ENCODE data around the gene KIRREL3.

KIRREL3 gene

DNA sequence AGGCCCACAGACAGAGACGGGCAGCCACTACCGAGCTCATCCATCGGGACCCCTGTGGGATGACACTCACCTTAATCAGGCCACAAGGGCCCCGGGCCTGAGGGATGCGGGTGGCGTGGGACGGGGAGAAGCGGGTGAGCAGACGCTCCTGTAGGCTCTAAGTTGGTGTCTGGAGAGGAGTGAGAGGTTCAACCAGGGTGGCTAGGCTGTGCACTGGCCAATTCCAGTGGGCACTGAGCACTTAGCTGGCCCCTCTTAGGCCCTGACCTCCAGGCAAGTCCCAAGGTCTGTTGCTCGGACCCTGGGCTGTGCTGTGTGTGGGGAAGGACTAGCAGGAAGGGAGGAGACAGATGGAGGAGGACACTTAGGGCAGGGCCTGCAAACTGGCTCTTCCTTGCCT is 505.7 kb downstream of the KIRREL3 start:
- Histone ChIP-seq H3K36me3 (ENCODE audit: low read length) (no peaks in the 10 kb centered on the region), H3K4me2 (ENCODE audit: low read depth, low read length, poor library complexity, severe bottlenecking) (no peak overlapping the region), H3K9me3 (ENCODE audit: insufficient read depth, low read length) (no peaks in the 10 kb centered on the region), H3K27ac (ENCODE audit: low read depth, low read length) (no peak overlapping the region), H3K27me3 (ENCODE audit: low read length) (no peaks in the 10 kb centered on the region), H3K9me2 (replicated peaks; ENCODE audit: insufficient read depth, low read length) (no peaks in the 10 kb centered on the region), H3K4me3 (ENCODE audit: insufficient read depth, low read length, poor library complexity, severe bottlenecking) (no peak overlapping the region), H2AFZ (ENCODE audit: low read depth, low read length, severe bottlenecking) (no peak overlapping the region), H3K9ac (ENCODE audit: low read length) (no peak overlapping the region), H3F3A (ENCODE audit: insufficient read depth) (no peaks in the 10 kb centered on the region), H4K20me1 (ENCODE audit: low read depth, low read length) (no peaks in the 10 kb centered on the region), H3K79me2 (ENCODE audit: insufficient read depth, low read length) (no peaks in the 10 kb centered on the region)
- TF ChIP-seq, protein P1, sequence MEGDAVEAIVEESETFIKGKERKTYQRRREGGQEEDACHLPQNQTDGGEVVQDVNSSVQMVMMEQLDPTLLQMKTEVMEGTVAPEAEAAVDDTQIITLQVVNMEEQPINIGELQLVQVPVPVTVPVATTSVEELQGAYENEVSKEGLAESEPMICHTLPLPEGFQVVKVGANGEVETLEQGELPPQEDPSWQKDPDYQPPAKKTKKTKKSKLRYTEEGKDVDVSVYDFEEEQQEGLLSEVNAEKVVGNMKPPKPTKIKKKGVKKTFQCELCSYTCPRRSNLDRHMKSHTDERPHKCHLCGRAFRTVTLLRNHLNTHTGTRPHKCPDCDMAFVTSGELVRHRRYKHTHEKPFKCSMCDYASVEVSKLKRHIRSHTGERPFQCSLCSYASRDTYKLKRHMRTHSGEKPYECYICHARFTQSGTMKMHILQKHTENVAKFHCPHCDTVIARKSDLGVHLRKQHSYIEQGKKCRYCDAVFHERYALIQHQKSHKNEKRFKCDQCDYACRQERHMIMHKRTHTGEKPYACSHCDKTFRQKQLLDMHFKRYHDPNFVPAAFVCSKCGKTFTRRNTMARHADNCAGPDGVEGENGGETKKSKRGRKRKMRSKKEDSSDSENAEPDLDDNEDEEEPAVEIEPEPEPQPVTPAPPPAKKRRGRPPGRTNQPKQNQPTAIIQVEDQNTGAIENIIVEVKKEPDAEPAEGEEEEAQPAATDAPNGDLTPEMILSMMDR (IDR thresholded peaks at IDR 0.05; ENCODE audit: insufficient read depth, low read length, poor library complexity, severe bottlenecking): no peak
- no peak for TF ChIP-seq EZH2phosphoT487 (conservative IDR thresholded peaks at IDR 0.05; ENCODE audit: low read length)

- Histone ChIP-seq H3K79me2 (ENCODE audit: insufficient read depth, low read length) (no peaks in the 10 kb centered on the region), H3K9me3 (ENCODE audit: insufficient read depth, low read length) (no peaks in the 10 kb centered on the region), H3F3A (ENCODE audit: insufficient read depth) (no peaks in the 10 kb centered on the region), H3K36me3 (ENCODE audit: low read length) (no peaks in the 10 kb centered on the region), H3K9me2 (replicated peaks; ENCODE audit: insufficient read depth, low read length) (no peaks in the 10 kb centered on the region), H3K4me3 (ENCODE audit: insufficient read depth, low read length, poor library complexity, severe bottlenecking) (no peak overlapping the region), H2AFZ (ENCODE audit: low read depth, low read length, severe bottlenecking) (no peak overlapping the region), H3K27me3 (ENCODE audit: low read length) (no peaks in the 10 kb centered on the region), H3K9ac (ENCODE audit: low read length) (no peak overlapping the region), H3K27ac (ENCODE audit: low read depth, low read length) (no peak overlapping the region), H3K4me2 (ENCODE audit: low read depth, low read length, poor library complexity, severe bottlenecking) (no peak overlapping the region), H4K20me1 (ENCODE audit: low read depth, low read length) (no peaks in the 10 kb centered on the region)
- TF ChIP-seq, protein P1 (IDR thresholded peaks at IDR 0.05; ENCODE audit: insufficient read depth, low read length, poor library complexity, severe bottlenecking): no peak
- no peak for TF ChIP-seq EZH2phosphoT487 (conservative IDR thresholded peaks at IDR 0.05; ENCODE audit: low read length)
Observed at GRCh38 chr11:126492331-126493082, 508.1 kb downstream of the KIRREL3 start.

DNA sequence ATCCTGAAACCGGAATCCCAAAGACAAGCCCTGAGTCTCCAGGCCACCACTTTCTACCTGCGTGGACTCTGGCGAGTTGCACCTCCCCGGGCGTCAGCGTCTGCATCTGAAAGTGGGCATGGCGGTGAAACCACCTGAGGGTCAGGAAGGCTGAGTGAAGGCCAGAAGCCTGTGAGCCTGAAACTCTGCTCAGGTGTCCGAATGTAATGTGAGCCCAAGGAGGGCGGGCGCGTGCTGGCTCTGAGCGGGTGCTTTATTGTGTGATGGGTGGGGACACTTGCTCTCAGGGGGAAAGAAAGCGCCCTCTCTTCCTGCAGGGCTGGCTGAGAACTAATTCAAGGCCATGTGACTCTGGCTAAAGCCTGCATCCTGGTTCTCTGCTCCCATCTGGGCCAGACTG is 509.5 kb downstream of the KIRREL3 start:
- Histone ChIP-seq H3K4me2 (ENCODE audit: low read depth, low read length, poor library complexity, severe bottlenecking) (no peak overlapping the region), H3K27me3 (ENCODE audit: low read length) (no peaks in the 10 kb centered on the region)

More for the DNA sequence above, 509.5 kb downstream of the KIRREL3 start:
- Histone ChIP-seq H3K27ac (ENCODE audit: low read depth, low read length) (no peak overlapping the region), H3K9ac (ENCODE audit: low read length) (no peak overlapping the region), H3F3A (ENCODE audit: insufficient read depth) (no peaks in the 10 kb centered on the region), H3K79me2 (ENCODE audit: insufficient read depth, low read length) (no peaks in the 10 kb centered on the region), H3K9me3 (ENCODE audit: insufficient read depth, low read length) (no peaks in the 10 kb centered on the region), H4K20me1 (ENCODE audit: low read depth, low read length) (no peaks in the 10 kb centered on the region), H2AFZ (ENCODE audit: low read depth, low read length, severe bottlenecking) (no peak overlapping the region), H3K36me3 (ENCODE audit: low read length) (no peaks in the 10 kb centered on the region), H3K9me2 (replicated peaks; ENCODE audit: insufficient read depth, low read length) (no peaks in the 10 kb centered on the region), H3K4me3 (ENCODE audit: insufficient read depth, low read length, poor library complexity, severe bottlenecking) (no peak overlapping the region)
- TF ChIP-seq EZH2phosphoT487 (conservative IDR thresholded peaks at IDR 0.05; ENCODE audit: low read length): no peak
- TF ChIP-seq, protein P1 (IDR thresholded peaks at IDR 0.05; ENCODE audit: insufficient read depth, low read length, poor library complexity, severe bottlenecking): no peak

Data from SU-DHL-6 (cell line).